Endothelial cell of umbilical vein (primary cell): ENCODE results near the gene NAV2. TPM values are rescaled to one million over a fixed set of nuclear protein-coding genes. Genes with fewer than 3 reads are reported as not detected.

ENCODE experiments used
- BruUV-seq: library from RNA; stranded (reverse); fragments of 400-500 nt; replicated peaks from 2 replicates; lab custom pipeline; 2021; lab: Mats Ljungman, UMichigan
- CTCF ChIA-PET: fragments of 300-600, 350-600 bp; sonication (Branson Sonifier 250); formaldehyde crosslinking; loops from one replicate; lab custom pipeline; 2021; ENCODE audit warnings: antibody characterized with exemption, inconsistent platforms; lab: Charles Lee
- POLR2A ChIA-PET: fragments of 300-600, 350-600 bp; sonication (Branson Sonifier 250); formaldehyde crosslinking; loops from one replicate; lab custom pipeline; 2021; ENCODE audit warnings: antibody characterized with exemption, inconsistent platforms; lab: Charles Lee
- DNase-seq: peaks from one replicate; pipeline ENCODE4 v3.0.0-alpha.2; 2011; ENCODE audit warnings: low read depth, low spot score
- FAIRE-seq: peaks from 2 replicates; lab custom pipeline; 2011; peaks lifted over from hg19 to GRCh38; lab: Jason Lieb, UNC
- H2AFZ ChIP-seq: 2 replicates; pipeline ENCODE4 v1.6.0; 2012; ENCODE audit warnings: low read depth, low read length, control low read depth, inconsistent platforms
- H3K27ac ChIP-seq: 2 replicates; pipeline ENCODE4 v1.5.1; 2011; ENCODE audit warnings: low read depth, mild to moderate bottlenecking, control low read depth, low read length, moderate library complexity; ENCODE audit not compliant: insufficient read depth
- H3K27me3 ChIP-seq, 2 experiments: 2 replicates each; pipeline versions ENCODE4 v1.6.0 to v1.6.1; 2011; ENCODE audit warnings: low read length in 2 of 2, mixed read lengths in 1 of 2; ENCODE audit not compliant: control insufficient read depth in 2 of 2, insufficient read depth in 2 of 2
- H3K36me3 ChIP-seq, 2 experiments: 2 replicates in 1 of 2; 3 replicates in 1 of 2; pipeline ENCODE4 v1.5.1; 2011; ENCODE audit warnings: low read length in 2 of 2, mild to moderate bottlenecking in 1 of 2, moderate library complexity in 1 of 2; ENCODE audit not compliant: control insufficient read depth in 2 of 2, insufficient read depth in 2 of 2; ENCODE audit errors: extremely low read depth in 1 of 2
- H3K4me1 ChIP-seq: 3 replicates; pipeline ENCODE4 v1.5.1; 2011; ENCODE audit warnings: mild to moderate bottlenecking, low read length; ENCODE audit not compliant: control insufficient read depth, insufficient read depth; ENCODE audit errors: extremely low read depth
- H3K4me2 ChIP-seq: 2 replicates; pipeline ENCODE4 v1.6.1; 2011; ENCODE audit warnings: low read length, control low read depth, mixed read lengths; ENCODE audit not compliant: insufficient read depth
- H3K4me3 ChIP-seq, 3 experiments: fragments of 200-600 bp in 1 of 3; sonication (generic), shearing (Covaris generic) in 1 of 3; replicated peaks in 1 of 3; 2 replicates each; pipeline ENCODE4 v1.5.1; 2011 to 2016; ENCODE audit warnings: control low read depth in 3 of 3, low read length in 3 of 3, mild to moderate bottlenecking in 2 of 3, inconsistent platforms in 1 of 3, low read depth in 1 of 3, moderate library complexity in 1 of 3; ENCODE audit not compliant: insufficient read depth in 1 of 3
- H3K79me2 ChIP-seq: 2 replicates; pipeline ENCODE4 v1.6.0; 2012; ENCODE audit warnings: low read length, inconsistent platforms; ENCODE audit not compliant: control insufficient read depth, insufficient read depth
- H3K9ac ChIP-seq: replicated peaks from 2 replicates; pipeline ENCODE3; 2011; ENCODE audit warnings: low read length, control low read depth; ENCODE audit not compliant: insufficient read depth; ENCODE audit errors: extremely low read depth
- H3K9me1 ChIP-seq: replicated peaks from 3 replicates; pipeline ENCODE4 v1.6.0; 2011; ENCODE audit warnings: mild to moderate bottlenecking, low read length; ENCODE audit not compliant: control insufficient read depth, insufficient read depth; ENCODE audit errors: extremely low read depth
- H3K9me3 ChIP-seq: replicated peaks from 2 replicates; pipeline ENCODE4 v1.5.1; 2012; ENCODE audit warnings: low read length, inconsistent platforms; ENCODE audit not compliant: control insufficient read depth, insufficient read depth
- H4K20me1 ChIP-seq: replicated peaks from 2 replicates; pipeline ENCODE3; 2011; ENCODE audit warnings: mild to moderate bottlenecking, low read length; ENCODE audit not compliant: control insufficient read depth, insufficient read depth; ENCODE audit errors: extremely low read depth
- CTCF ChIP-seq, 2 donors: IDR thresholded peaks; 1 replicate in 1 of 2; 2 replicates in 1 of 2; pipeline ENCODE4 v1.5.1; 2011; ENCODE audit warnings: low read length in 2 of 2, mild to moderate bottlenecking in 2 of 2, moderate library complexity in 2 of 2, control low read depth in 1 of 2, inconsistent platforms in 1 of 2, low read depth in 1 of 2; ENCODE audit not compliant: insufficient read depth in 1 of 2; ENCODE audit errors: extremely low read depth in 1 of 2
- EZH2 ChIP-seq: IDR thresholded peaks from 2 replicates; pipeline ENCODE4 v1.6.1; 2012; ENCODE audit warnings: borderline replicate concordance, low read depth, mild to moderate bottlenecking, moderate library complexity, low read length, inconsistent platforms; ENCODE audit not compliant: severe bottlenecking
- GATA2 ChIP-seq: IDR thresholded peaks from 2 replicates; pipeline ENCODE4 v1.7.0; 2011; ENCODE audit warnings: low read depth, mild to moderate bottlenecking, moderate library complexity, mixed read lengths, low read length; ENCODE audit not compliant: insufficient read length, insufficient read depth
- dilution Hi-C: fragments of 300-500 bp; cut with MboI; formaldehyde crosslinking; loops from one replicate; pipeline ENCODE4 v1.15.0; 2019; ENCODE audit warnings: low sequenced_read_pairs; ENCODE audit not compliant: extremely low pct_ligation_motif_present
- intact Hi-C: fragments of 100-400 bp; cut with micrococcal nuclease; formaldehyde crosslinking; loops from one replicate; pipeline ENCODE4 v1.10.0; 2022
- polyA plus RNA-seq, 4 experiments: library from polyadenylated mRNA; depleted of rRNA in 3 of 4; stranded (reverse) in 3 of 4; unstranded in 1 of 4; fragments of >200 nt; gene quantifications; 2 replicates each; pipeline versions ENCODE4 v1.2.1 to v1.2.3, GENCODE V29; 2011 to 2012; ENCODE audit warnings: missing spikeins in 1 of 4
- total RNA-seq: library from RNA; stranded (reverse); gene quantifications from 2 replicates; pipeline ENCODE4 v1.2.3, GENCODE V29; 2021

The NAV2 gene
- total and polyA plus RNA-seq, 2 donors (not counting 3 experiments of a cell fraction or from before 2014, with no cell fraction given): 10.9 to 68.0 TPM

- no peak for DNase-seq
- Histone ChIP-seq H3K27ac (no peak overlapping the region), H3K9ac (no peak overlapping the region), H3K4me1 (peaks cover 9% of the 10 kb centered on the region), H2AFZ (no peak overlapping the region), H3K4me3 (no peak overlapping the region), H3K27me3 (no peaks in the 10 kb centered on the region), H3K9me3 (no peaks in the 10 kb centered on the region), H3K36me3 (peaks cover 2 to 12% of the 10 kb centered on the region in 2 experiments), H3K79me2 (peaks cover 10% of the 10 kb centered on the region), H3K9me1 (no peaks in the 10 kb centered on the region), H4K20me1 (no peaks in the 10 kb centered on the region), H3K4me2 (no peak overlapping the region)
- BruUV-seq: no TSS peak
- no peak for TF ChIP-seq CTCF (IDR thresholded peaks at IDR 0.05; ENCODE audit: extremely low read depth in 1 of 2, insufficient read depth in 1 of 2, low read depth in 1 of 2, low read length in 2 of 2)
- TF ChIP-seq EZH2: no peak
- TF ChIP-seq GATA2: no peak
- dilution Hi-C loops (no loop called here), intact Hi-C loops (loop anchor here (5.0 kb wide), 2 partner anchors 176 to 401 kb away; no protein-coding TSS in a partner anchor)
- ChIA-PET POLR2A (no interaction called here), CTCF (interaction anchor here (0.6 to 3.0 kb wide), 8 partner anchors 16 to 417 kb away, joined by 3 to 17 read pairs (median 9); no protein-coding TSS in a partner anchor)
- FAIRE-seq: no peak
These were observed 223.8 kb downstream of the NAV2 start for GRCh38 chr11:19936461-19936860.
